Stomach (tissue), 4 donors: ENCODE results near the gene LRRC34.

Source experiments
- POLR2A ChIP-seq, 4 donors: fragments of 450-650 bp; IDR thresholded peaks; one replicate each; pipeline ENCODE4 v1.6.1; 2016; ENCODE audit warnings: antibody characterized with exemption in 4 of 4, control low read depth in 2 of 4, mild to moderate bottlenecking in 1 of 4, moderate library complexity in 1 of 4
- TF ChIP-seq, protein P1 (sequence below), 7 experiments: fragments of 450-650 bp in 4 of 7; fragments of 200-600 bp in 3 of 7; sonication (generic) in 3 of 7; IDR thresholded peaks; one replicate each; pipeline ENCODE4 v1.5.1; 2016 to 2019; ENCODE audit warnings: antibody characterized with exemption in 7 of 7, control low read depth in 2 of 7, mild to moderate bottlenecking in 1 of 7

DNA sequence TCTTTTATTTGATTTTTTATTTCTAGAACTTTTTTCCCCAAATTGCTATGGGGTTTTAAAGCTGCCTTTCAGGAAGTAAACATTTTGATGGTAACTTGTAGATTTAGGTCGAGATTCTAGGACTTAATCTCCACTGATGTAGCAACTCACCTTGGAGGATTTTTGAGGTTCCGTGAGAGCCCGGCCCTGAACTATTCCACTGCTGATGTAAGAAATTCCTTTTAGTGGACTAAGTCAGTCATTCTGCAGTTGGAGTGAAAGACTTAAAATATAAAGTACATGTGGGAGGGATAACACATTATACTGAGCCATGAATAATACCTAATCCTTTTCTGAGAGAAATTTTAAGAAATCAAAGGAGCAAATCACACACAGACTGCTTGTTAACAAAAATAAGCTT is 12.6 kb upstream of the LRRC34 start:
- TF ChIP-seq, protein P1, sequence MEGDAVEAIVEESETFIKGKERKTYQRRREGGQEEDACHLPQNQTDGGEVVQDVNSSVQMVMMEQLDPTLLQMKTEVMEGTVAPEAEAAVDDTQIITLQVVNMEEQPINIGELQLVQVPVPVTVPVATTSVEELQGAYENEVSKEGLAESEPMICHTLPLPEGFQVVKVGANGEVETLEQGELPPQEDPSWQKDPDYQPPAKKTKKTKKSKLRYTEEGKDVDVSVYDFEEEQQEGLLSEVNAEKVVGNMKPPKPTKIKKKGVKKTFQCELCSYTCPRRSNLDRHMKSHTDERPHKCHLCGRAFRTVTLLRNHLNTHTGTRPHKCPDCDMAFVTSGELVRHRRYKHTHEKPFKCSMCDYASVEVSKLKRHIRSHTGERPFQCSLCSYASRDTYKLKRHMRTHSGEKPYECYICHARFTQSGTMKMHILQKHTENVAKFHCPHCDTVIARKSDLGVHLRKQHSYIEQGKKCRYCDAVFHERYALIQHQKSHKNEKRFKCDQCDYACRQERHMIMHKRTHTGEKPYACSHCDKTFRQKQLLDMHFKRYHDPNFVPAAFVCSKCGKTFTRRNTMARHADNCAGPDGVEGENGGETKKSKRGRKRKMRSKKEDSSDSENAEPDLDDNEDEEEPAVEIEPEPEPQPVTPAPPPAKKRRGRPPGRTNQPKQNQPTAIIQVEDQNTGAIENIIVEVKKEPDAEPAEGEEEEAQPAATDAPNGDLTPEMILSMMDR (IDR thresholded peaks at IDR 0.05) = no peak
- TF ChIP-seq POLR2A (IDR thresholded peaks at IDR 0.05) = no peak
